SIG-M5 (cell line): ENCODE measurements around the gene KAT5.
"Not testable (repeated sequence)": the region's sequence is repeated elsewhere in the genome, so short reads cannot be mapped to it uniquely, and the experiment has no call there.

ENCODE experiments used
- DNase-seq: peaks from one replicate; lab custom pipeline; 2025; lab: John Stamatoyannopoulos, UW

KAT5 gene

DNA sequence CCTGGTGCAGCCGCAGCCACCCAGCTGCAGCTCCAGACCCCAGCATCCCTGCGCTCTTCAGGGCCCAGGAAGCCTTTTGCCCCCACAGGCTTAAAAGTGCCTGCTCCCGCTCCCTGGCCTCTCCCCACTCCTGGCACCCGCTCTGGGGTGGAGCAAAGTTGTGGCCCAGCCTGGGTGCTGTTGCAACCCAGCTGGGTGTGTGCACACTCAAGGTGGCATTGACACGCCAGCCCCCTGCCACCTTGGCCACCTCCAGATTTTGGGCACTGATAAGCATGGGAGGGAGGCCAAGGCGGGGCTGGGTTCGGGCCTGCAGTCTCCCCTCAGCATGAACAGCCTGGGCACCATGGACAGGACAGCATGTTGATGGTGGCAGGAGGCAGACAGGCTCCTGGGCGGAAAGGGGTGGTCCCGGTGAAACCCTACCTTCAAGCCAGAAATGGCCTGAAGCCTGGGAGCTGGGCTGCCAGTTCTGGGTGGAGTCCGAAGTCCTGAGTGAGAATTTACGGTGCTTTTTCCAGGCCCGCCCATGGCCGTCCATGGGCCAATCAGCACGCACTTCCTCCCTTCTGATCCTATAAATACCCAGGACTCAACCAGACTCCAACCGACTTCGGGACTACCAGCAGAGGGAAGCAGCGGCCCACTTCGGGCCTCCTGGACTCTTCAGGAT, 32.1 kb downstream of the KAT5 start:
- DNase-seq = no peak

DNA sequence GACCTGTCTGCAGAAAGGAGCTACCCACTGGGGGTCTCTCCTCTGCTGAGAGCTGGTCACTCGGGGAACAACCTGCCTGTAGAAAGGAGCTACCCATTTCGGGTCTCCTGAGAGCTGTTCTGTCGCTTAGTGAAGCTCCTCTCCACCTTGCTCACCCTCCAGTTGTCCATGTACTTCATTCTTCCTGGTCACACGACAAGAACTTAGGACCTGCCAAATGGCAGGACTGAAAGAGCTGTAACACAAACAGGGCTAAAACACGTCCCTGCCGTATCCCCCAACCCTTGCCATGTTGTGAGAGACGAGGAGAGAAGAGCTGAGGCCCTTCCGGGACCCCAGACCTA, 32.6 kb downstream of the KAT5 start:
- no peak for DNase-seq

DNA sequence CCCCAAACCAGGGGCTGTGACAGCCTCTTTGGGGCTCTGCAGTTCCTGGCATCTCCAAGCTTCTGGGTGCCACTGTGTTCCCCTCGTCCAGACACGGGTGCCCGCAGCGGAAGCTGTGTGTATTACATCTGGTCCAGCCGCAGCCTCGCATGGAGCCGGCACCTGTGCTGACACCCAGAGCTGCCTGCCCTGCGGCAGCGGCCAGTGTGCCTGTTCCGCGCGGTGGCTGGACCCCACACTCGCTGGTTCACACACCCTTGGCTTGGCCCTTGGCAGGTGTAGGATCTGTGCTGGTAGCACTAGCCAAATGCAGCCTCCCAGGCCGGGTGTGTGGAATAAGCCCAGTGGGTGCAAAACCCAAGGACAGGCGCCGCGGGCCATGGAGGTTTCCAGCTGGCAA, 33.0 kb downstream of the KAT5 start:
- no peak for DNase-seq

DNA sequence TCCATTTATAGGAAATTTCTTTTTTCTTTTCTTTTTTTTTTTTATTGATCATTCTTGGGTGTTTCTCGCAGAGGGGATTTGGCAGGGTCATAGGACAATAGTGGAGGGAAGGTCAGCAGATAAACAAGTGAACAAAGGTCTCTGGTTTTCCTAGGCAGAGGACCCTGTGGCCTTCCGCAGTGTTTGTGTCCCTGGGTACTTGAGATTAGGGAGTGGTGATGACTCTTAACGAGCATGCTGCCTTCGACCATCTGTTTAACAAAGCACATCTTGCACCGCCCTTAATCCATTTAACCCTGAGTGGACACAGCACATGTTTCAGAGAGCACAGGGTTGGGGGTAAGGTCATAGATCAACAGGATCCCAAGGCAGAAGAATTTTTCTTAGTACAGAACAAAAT, 50.1 kb downstream of the KAT5 start:
- DNase-seq = not testable (repeated sequence)

DNA sequence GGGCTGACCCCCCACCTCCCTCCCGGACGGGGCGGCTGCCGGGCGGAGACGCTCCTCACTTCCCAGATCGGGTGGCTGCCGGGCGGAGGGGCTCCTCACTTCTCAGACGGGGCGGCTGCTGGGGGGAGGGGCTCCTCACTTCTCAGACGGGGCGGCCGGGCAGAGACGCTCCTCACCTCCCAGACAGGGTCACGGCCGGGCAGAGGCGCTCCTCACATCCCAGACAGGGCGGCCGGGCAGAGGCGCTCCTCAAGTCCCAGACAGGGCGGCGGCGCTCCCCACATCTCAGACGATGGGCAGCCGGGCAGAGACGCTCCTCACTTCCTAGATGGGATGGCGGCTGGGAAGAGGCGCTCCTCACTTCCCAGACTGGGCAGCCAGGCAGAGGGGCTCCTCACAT, 50.8 kb downstream of the KAT5 start:
- DNase-seq = not testable (repeated sequence)

DNA sequence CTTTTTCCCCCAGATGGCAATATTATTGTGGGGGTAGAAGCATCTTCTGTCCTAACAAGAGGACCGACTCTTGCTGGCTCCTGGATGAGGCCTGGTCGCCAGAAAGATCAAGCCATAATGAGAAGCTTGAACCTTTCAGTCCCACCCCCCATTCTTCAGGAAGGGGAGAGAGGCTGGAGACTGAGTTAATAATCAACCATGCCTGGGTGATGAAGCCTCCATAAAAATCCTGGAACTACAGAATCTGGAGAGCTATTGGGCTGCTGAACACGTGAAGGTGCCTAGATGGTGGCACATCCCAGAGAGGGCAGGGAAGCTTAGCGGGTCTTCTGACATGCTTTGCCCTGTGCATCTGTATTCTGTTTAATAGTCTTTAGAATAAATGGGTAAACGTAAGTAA, 52.4 kb downstream of the KAT5 start:
- no peak for DNase-seq

DNA sequence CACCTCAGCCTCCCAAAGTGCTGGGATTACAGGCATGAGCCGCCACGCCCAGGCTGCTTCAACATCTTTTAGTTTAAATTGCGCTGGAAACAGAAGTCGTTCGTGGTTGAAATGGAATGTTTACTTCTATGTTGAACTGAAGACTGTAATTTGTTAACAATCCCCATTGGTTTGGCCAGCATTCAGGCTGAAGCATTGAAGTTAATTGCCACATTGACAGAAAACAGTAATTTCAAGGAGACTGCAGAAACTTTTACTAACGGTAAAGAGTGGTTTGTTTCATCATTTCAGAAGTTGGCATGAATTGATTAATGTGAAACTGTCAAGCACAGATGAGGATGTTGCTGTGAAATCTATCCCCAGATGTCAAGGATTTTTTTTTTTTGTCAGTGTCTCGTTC, 54.5 kb downstream of the KAT5 start:
- peak; percentile 41 for DNase-seq

DNA sequence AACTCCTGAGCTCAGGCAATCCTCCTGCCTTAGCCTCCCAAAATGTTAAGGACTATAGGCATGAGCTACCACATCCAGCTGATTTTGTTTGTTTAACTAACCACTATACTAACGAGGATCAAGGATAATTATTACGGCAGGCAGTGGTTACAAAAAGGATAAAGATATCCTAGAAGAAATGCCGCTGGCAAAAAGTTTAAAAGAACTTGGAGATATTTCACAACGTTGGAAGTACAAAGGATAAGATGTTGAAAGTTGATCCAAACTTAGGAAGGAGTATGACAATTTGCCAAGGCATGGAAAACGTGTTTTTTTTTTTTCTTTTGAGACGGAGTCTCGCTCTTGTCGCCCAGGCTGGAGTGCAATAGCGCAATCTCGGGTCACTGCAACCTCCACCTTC, 55.4 kb downstream of the KAT5 start:
- no peak for DNase-seq

DNA sequence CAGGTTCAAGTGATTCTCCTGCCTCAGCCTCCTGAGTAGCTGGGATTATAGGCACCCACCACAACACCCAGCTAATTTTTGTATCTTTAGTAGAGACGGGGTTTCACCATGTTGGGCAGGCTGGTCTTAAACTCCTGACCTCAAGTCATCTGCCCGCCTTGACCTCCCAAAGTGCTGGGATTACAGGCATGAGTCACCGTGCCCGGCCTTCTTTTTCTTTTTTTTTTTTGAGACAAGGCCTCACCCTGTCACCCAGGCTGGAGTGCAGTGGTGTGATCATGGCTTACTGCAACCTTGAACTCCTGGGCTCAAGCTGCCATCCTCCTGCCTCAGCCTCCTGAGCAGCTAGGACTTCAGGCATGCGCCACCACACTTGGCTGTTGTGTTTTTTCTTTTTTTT, 55.8 kb downstream of the KAT5 start:
- DNase-seq = not testable (repeated sequence)
